GM12875 (cell line): ENCODE results near the gene KLHL25.

Experiments
- H3K4me3 ChIP-seq: one replicate; pipeline ENCODE4 v1.5.1; 2011; ENCODE audit warnings: low read depth, low read length, control low read depth
- TF ChIP-seq, protein P1 (sequence below): IDR thresholded peaks from 2 replicates; pipeline ENCODE4 v1.5.1; 2011; ENCODE audit warnings: low read depth, mild to moderate bottlenecking, control low read depth, inconsistent platforms, low read length, moderate library complexity, borderline replicate concordance; ENCODE audit not compliant: insufficient read depth

KLHL25 gene

GRCh38 chr15:85760049-85760448, 34.7 kb downstream of the KLHL25 start:
- TF ChIP-seq, protein P1, sequence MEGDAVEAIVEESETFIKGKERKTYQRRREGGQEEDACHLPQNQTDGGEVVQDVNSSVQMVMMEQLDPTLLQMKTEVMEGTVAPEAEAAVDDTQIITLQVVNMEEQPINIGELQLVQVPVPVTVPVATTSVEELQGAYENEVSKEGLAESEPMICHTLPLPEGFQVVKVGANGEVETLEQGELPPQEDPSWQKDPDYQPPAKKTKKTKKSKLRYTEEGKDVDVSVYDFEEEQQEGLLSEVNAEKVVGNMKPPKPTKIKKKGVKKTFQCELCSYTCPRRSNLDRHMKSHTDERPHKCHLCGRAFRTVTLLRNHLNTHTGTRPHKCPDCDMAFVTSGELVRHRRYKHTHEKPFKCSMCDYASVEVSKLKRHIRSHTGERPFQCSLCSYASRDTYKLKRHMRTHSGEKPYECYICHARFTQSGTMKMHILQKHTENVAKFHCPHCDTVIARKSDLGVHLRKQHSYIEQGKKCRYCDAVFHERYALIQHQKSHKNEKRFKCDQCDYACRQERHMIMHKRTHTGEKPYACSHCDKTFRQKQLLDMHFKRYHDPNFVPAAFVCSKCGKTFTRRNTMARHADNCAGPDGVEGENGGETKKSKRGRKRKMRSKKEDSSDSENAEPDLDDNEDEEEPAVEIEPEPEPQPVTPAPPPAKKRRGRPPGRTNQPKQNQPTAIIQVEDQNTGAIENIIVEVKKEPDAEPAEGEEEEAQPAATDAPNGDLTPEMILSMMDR: no peak
- no peak overlapping the region for H3K4me3 ChIP-seq

DNA sequence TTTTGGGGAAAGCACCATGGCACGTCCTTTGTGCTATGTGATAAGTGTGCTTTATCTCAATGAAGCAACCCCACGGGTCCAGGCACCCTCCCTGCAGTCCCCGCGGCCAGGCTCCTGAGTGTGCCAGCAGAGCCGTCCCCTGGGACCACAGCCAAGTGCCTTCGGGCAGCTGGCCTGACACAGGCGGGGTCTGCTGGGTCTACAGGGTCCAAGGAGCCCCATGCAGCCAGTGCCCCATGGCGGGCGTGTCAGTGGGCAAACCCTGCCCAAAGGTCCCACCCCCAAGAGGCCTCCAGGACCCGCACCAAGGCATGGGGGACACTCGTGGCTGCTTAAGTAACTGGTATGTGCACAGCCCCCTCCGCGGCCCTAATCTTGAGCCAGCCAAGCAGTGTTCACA, 35.3 kb downstream of the KLHL25 start:
- H3K4me3 ChIP-seq: no peak overlapping the region
- TF ChIP-seq, protein P1: no peak

- TF ChIP-seq, protein P1: no peak
These were observed 36.1 kb downstream of the KLHL25 start for GRCh38 chr15:85758655-85758978.

DNA sequence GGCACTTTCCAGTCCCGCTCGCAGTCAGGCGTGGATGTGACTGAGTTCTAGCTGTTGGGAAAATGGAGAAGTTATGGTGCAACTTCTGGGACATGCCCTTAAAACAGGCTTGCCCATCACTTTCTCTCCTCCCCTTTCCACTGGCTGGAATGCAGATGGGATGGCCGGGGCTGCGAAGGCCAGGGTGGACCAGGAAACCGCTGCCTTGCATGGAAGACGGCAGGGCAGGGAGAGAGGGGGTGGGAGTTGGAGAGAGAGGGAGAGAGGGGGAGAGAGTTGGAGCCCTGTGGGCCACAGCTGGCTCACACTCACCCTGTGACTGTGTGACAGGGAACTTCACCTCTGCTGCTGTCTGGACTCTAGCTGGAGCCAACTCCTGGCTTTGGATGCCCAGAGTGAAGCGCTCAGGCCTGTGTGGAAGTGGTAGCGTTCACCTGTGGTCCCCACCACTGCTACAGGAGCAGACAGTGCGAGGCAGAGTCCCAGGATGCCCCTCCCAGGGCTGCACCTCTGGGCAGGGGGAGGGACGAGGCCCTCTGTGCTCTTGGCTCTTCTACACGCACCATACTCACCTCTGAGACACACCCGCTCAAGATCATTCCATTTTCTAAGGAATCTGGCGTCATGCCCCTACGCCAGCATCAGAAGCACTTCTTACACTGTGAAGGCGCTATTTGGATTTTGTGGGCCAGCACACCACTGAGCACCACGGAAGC, 36.6 kb downstream of the KLHL25 start:
- TF ChIP-seq, protein P1: no peak
- H3K4me3 ChIP-seq: no peak overlapping the region

More at GRCh38 chr15:85758655-85758978, 36.1 kb downstream of the KLHL25 start:
- H3K4me3 ChIP-seq: no peak overlapping the region

DNA sequence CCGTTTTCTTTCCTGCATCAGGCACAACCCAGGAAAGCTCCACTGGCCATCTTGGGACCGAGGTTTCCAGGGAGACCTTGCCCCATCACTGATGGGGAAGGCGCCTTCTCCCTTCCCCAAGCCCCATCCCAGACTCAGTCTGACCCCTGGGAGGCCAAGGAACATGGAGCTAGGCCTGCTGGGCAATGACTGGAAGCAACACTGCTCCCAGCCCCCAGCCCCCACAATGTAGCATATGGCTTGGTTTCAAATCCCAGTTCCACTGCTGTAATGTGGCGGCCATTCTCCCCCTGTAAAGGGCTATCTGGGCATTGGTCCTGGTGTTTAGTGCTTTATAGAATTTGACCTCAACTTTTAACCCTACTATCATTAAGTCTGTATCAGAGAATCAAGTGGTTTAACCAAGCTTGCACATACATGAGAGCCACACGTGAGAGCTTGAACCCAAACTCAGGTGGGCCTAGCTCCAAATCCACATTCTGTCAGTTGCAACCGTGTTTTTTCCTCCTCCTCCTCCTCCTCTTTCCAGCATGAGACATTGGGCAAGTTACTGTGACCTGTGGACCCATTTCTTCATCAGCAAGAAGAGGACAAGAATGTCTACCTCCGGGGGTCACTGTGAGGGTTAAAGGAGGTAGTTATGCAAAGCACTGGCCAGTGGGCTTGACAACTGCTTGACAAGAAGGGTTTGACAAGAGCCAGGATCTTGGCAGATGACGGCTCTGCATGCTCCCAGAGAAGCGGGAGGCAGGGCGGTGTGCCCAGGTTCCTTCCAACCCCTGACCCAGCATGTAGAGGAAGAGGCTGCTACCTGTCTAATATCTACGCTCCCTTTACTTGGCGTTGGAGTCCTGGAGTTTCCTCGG, 37.4 kb downstream of the KLHL25 start:
- TF ChIP-seq, protein P1: no peak
- H3K4me3 ChIP-seq: no peak overlapping the region

DNA sequence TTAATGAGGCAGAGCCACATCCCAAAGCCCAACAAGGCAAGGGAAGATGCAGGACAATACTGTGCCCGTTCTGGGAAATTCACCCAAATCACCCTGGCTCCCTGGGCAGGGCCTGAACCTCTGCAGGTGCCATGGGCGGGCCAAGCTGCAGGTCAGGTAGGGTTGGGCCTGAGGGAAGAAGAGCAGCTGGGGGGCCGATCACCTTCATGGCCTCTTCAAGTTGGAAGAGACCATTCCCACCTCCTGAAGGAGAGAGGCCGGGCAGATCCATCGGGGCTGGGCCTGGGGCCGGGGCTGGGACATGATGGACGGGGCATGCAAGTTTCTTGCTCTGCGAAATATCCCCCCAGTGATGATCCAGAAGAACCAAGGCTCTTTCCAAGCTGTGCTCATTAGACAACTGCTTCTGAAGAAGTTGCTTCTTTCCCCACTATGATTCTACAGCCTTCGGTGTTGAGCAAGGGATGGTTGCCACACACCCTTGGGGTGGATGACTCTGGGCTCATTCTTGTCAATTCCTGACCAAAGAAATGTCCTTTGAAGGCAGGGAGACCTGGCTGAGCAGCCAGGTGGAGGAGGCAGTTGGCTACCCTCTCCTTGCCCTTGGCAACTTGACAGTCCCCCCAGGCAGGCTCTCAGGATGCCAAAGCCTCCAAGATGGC, 38.2 kb downstream of the KLHL25 start:
- TF ChIP-seq, protein P1: no peak
- no peak overlapping the region for H3K4me3 ChIP-seq
